Measurements from ENCODE around the gene SGCA. TPM values are rescaled to one million over a fixed set of nuclear protein-coding genes. Genes with fewer than 3 reads are reported as not detected.
A peak's percentile ranks its signal among the peaks of the same experiment; 100 is the strongest.

Gene SGCA
- total RNA-seq, 1 experiment from 2014 or later: 0.24 TPM

DNA sequence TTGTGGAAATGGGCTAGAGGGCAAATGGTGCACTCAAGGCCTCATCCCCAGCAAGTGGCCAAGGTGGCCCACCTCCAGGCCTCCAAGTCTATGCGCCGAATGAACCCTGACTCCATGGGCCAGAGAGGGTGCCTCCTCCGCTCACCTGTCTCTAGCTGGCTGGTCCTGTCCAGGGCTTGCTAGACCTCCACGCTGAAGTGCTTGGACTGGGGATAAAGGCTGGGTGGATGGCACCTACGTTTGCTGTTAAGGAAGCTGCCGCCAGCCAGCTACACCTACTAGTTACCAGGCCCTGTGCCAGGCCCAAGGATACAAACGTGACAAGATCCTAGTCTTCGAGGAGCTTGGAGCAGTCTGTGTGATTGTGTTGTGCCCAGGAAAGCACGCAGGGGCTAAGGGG, 739 bp upstream of the SGCA start:
- Histone ChIP-seq H3K18ac (ENCODE audit: insufficient read length, low read depth, low read length) (no peak overlapping the region), H2AFZ (ENCODE audit: low read length) (no peak overlapping the region), H4K8ac (replicated peaks; ENCODE audit: insufficient read length, low read depth, low read length) (no peak overlapping the region), H3K23ac (ENCODE audit: insufficient read length, low read depth, low read length) (no peak overlapping the region), H3K4me1 (ENCODE audit: insufficient read depth, low read length) (peaks cover 3% of the 10 kb centered on the region; the same call in 1 of the 2 replicates), H3K27me3 (ENCODE audit: insufficient read depth, low read length) (no peaks in the 10 kb centered on the region; the same call in 1 of the 2 replicates), H2BK15ac (ENCODE audit: low read depth, low read length) (no peak overlapping the region), H3K56ac (ENCODE audit: insufficient read length, low read depth, low read length) (no peak overlapping the region), H4K5ac (ENCODE audit: insufficient read length, low read depth, low read length) (no peak overlapping the region), H2BK20ac (ENCODE audit: low read depth, low read length, poor library complexity, severe bottlenecking) (no peak overlapping the region), H3K14ac (ENCODE audit: insufficient read depth, low read length) (no peak overlapping the region), H3K79me2 (ENCODE audit: insufficient read depth, low read length) (no peaks in the 10 kb centered on the region), H3K4ac (ENCODE audit: low read depth, low read length) (no peak overlapping the region), H2BK5ac (ENCODE audit: insufficient read length, low read length) (no peak overlapping the region), H4K20me1 (ENCODE audit: control insufficient read depth, insufficient read depth, insufficient read length) (no peaks in the 10 kb centered on the region), H3T11ph (ENCODE audit: low read length) (no peak overlapping the region), H4K91ac (ENCODE audit: insufficient read length, low read depth, low read length) (no peak overlapping the region), H3K4me2 (ENCODE audit: insufficient read depth, insufficient read length, low read length) (no peak overlapping the region), H2BK120ac (ENCODE audit: low read depth, low read length, poor library complexity, severe bottlenecking) (no peak overlapping the region), H3K79me1 (ENCODE audit: insufficient read depth, low read depth, low read length, poor library complexity, severe bottlenecking) (no peaks in the 10 kb centered on the region), H3K9me3 (ENCODE audit: control insufficient read depth, low read depth, low read length) (no peaks in the 10 kb centered on the region), H2BK12ac (ENCODE audit: insufficient read length, low read depth, low read length) (no peak overlapping the region), H3K9ac (ENCODE audit: extremely low read depth, insufficient read length, low read length) (no peak overlapping the region), H3K23me2 (ENCODE audit: insufficient read length, low read depth, low read length, poor library complexity, severe bottlenecking) (peaks cover 13% of the 10 kb centered on the region), H2AK5ac (ENCODE audit: insufficient read length, low read length) (no peak overlapping the region), H3K27ac (ENCODE audit: insufficient read length, low read depth, low read length) (no peak overlapping the region)
- H3K27me3 Mint-ChIP-seq (ENCODE audit: low read depth): peaks cover 27% of the 10 kb centered on the region
- WGBS (ENCODE audit: extremely low coverage, insufficient read length, low lambda C conversion rate): no CpG with 5 or more reads among the region's 9 CpGs
- H3K27ac Mint-ChIP-seq: peak overlapping the region in 1 of 3 experiments; percentile 45; a peak in 1 of 7 replicates
- TF ChIP-seq, protein P1, sequence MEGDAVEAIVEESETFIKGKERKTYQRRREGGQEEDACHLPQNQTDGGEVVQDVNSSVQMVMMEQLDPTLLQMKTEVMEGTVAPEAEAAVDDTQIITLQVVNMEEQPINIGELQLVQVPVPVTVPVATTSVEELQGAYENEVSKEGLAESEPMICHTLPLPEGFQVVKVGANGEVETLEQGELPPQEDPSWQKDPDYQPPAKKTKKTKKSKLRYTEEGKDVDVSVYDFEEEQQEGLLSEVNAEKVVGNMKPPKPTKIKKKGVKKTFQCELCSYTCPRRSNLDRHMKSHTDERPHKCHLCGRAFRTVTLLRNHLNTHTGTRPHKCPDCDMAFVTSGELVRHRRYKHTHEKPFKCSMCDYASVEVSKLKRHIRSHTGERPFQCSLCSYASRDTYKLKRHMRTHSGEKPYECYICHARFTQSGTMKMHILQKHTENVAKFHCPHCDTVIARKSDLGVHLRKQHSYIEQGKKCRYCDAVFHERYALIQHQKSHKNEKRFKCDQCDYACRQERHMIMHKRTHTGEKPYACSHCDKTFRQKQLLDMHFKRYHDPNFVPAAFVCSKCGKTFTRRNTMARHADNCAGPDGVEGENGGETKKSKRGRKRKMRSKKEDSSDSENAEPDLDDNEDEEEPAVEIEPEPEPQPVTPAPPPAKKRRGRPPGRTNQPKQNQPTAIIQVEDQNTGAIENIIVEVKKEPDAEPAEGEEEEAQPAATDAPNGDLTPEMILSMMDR (conservative IDR thresholded peaks at IDR 0.05): no peak
- no peaks in the 10 kb centered on the region for H3K36me3 Mint-ChIP-seq (ENCODE audit: insufficient read depth in 1 of 3, low read depth in 3 of 3)
- no peak for DNase-seq
- no peaks in the 10 kb centered on the region; a peak in 1 of 5 replicates for H3K9me3 Mint-ChIP-seq
- no peak overlapping the region for H3K4me3 Mint-ChIP-seq
- peaks cover 22 to 56% of the 10 kb centered on the region in 2 experiments for H3K4me1 Mint-ChIP-seq

Data from H9 (cell line).